ENCODE data around the gene MAST4.
"Not testable (repeated sequence)": the region's sequence is repeated elsewhere in the genome, so short reads cannot be mapped to it uniquely, and the experiment has no call there.

MAST4 gene

GRCh38 chr5:67163863-67164595, 567.8 kb downstream of the MAST4 start:
- no peak for DNase-seq (ENCODE audit: low spot score)

GRCh38 chr5:67164856-67165525, 568.8 kb downstream of the MAST4 start:
- DNase-seq (ENCODE audit: low spot score): no peak

GRCh38 chr5:67165526-67166459, 569.6 kb downstream of the MAST4 start:
- no peak for DNase-seq (ENCODE audit: low spot score)

- DNase-seq (ENCODE audit: low spot score): no peak
These were observed 570.5 kb downstream of the MAST4 start for GRCh38 chr5:67166460-67167285.

GRCh38 chr5:67168069-67168468, 571.9 kb downstream of the MAST4 start:
- no peak for DNase-seq (ENCODE audit: low spot score)

GRCh38 chr5:67170767-67171166, 574.6 kb downstream of the MAST4 start:
- DNase-seq (ENCODE audit: low spot score): no peak

- not testable (repeated sequence) for DNase-seq (ENCODE audit: low spot score)
These were observed 577.2 kb downstream of the MAST4 start for GRCh38 chr5:67173351-67173750.

GRCh38 chr5:67173959-67174358, 577.8 kb downstream of the MAST4 start:
- no peak for DNase-seq (ENCODE audit: low spot score)

- no peak for DNase-seq (ENCODE audit: low spot score)
These were observed 580.7 kb downstream of the MAST4 start for GRCh38 chr5:67176936-67177335.

GRCh38 chr5:67178085-67178484, 581.9 kb downstream of the MAST4 start:
- no peak for DNase-seq (ENCODE audit: low spot score)

- no peak for DNase-seq (ENCODE audit: low spot score)
These were observed 582.8 kb downstream of the MAST4 start for GRCh38 chr5:67178966-67179365.

GRCh38 chr5:67179697-67180361, 583.6 kb downstream of the MAST4 start:
- DNase-seq (ENCODE audit: low spot score): no peak

GRCh38 chr5:67181648-67182221, 585.5 kb downstream of the MAST4 start:
- no peak for DNase-seq (ENCODE audit: low spot score)

GRCh38 chr5:67182301-67182790, 586.2 kb downstream of the MAST4 start:
- no peak for DNase-seq (ENCODE audit: low spot score)

- no peak for DNase-seq (ENCODE audit: low spot score)
These were observed 587.7 kb downstream of the MAST4 start for GRCh38 chr5:67183859-67184258.

- no peak for DNase-seq (ENCODE audit: low spot score)
These were observed 591.0 kb downstream of the MAST4 start for GRCh38 chr5:67187006-67187715.

GRCh38 chr5:67188274-67189078, 592.3 kb downstream of the MAST4 start:
- DNase-seq (ENCODE audit: low spot score): no peak

GRCh38 chr5:67189079-67189354, 592.8 kb downstream of the MAST4 start:
- no peak for DNase-seq (ENCODE audit: low spot score)

- DNase-seq (ENCODE audit: low spot score): no peak
These were observed 593.7 kb downstream of the MAST4 start for GRCh38 chr5:67189931-67190330.

Data from HuH-7 (cell line).